Limb (tissue), 2 donors: ENCODE data around the gene ENDOU.

Source experiments
- DNase-seq, 2 donors: peaks; one replicate each; pipeline ENCODE4 v3.0.0-alpha.2; 2016; ENCODE audit errors: extremely low spot score in 2 of 2

ENDOU gene

DNA sequence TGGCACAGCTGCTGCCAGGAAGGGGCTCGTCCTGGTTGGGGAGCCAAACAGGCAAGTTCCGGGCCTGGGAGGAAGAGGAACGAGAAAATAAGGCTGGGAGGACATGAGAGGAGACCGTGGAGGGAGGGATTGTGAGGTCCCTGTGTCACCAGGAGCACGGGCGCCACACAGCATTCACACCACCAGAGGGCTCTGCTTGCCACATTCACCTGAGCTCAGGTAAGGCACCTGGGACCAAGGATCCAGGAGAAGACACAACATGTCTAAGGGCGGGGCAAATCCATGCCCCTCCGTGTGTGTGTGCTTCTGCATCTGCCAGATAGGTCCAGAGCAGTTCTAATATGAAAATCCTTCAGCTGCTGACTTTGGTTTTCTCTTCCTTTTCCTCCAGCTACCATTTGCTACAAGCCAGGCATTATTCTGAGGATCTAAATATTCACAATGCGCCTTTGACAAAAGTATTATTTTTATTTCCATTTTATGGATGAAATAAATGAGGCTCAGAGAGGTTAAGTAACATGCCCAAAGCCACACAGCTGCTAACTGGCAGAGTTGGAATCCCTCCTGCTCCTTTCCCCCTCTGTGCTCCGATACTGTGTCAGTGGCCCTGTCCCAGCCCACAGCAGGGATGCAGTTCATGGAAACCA is 18.8 kb upstream of the ENDOU start:
- no peak for DNase-seq

DNA sequence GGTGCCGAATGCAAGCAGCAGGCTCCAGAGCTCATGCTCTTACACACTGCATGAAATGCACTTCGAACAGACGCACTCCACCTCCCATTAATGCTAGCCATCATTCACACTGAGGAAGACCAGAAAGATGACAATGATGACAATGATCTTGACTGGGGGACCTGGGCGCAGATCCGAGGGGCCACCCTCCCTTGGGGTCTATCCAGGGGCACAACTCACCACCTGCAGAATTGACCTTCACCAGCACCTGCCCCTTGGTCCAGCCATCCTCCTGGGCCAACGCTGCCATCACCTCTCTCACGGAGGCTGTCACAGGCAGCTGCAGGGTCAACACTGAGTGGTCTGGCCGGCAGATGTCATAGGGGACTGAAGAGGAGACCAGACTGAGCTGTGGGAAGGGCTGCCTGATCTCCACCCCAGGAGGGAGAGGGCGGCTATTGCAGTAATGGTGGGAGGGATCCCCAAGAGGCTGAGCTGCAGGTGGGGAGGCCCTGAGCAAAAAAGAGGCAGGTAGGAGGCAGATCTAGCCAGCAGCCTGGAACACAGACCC is 18.1 kb upstream of the ENDOU start:
- no peak for DNase-seq

DNA sequence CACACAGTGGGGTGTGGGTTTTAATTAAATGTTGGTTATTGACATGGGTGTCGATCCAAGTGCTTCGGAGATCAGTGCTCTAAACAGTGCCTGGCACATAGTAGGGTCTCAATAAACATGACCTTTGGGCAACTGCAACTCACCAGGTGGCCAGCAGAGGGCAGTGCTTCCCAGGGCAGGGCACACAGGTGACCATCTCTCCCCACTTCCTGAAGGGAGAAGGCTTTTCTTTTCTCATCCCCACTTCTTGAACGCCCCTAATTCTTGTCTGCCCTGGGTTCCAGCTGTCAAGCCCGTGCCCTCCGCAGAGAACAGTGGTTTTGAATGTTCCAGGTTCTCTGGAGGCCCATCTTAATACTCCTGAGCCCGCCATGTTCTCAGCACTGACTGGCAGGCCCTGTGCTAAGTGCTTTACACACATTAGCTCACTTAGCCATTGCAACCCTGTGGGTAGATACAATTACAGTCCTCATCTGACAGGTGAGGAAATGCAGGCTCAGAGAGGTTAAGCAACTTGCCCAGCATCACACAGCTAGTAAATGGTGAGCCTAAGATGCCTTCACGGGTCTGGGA is 17.0 kb upstream of the ENDOU start:
- peak in 1 of 2 donors; percentile 58 for DNase-seq

DNA sequence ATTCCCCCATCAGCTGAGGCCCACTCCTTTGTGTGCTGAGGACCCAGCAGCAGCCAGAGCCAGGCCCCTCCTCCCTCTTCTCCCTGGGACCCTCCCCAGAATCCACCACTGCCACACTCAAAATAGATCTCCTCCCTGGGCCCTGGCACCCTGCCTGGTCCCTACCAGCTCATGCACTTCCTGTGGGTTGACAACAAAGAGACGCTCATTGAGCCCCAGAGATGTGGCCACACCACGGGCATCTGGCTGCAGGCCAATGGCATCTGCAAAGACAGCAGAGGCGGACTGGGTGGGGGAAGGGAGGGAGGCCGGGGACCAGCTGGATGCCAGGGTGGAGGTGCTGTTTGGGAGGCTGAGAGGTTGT is 16.0 kb upstream of the ENDOU start:
- peak; percentile 55 to 80 for DNase-seq

DNA sequence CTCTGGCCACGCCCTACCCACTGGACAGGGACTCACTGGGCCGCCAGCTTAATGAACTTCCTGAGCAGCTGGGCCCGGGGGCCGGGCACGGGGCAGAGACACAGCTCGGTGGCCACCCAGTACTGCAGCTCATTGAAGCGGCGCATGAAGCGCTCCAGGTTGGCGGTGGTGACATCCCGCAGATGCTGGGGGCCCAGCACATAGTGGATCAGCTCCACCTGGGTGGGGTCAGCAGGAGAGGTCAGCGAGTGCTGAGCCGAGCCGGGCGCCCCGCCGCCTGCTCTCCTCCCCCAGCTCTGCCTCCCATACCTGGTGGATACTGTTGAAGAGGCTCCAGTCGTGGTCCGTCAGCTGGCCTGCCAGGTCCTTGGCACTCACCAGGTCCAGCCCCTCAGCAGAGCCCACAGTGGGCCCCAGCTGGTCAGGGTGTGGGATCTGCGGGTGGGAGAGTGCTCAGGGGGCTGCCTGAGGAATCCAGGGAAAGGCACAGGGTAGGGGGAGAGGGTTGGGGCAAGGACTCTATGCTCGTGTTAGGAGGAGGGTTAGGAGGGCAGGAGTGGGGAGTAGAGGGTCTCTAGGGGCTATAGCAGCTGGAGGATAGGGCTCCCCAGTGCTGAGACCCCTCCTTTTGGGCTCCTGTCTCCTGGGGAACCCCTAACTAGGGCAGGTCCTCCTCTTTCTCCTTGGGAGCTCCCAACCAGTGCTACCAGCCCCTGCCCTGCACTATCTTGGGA is 15.5 kb upstream of the ENDOU start:
- no peak for DNase-seq

DNA sequence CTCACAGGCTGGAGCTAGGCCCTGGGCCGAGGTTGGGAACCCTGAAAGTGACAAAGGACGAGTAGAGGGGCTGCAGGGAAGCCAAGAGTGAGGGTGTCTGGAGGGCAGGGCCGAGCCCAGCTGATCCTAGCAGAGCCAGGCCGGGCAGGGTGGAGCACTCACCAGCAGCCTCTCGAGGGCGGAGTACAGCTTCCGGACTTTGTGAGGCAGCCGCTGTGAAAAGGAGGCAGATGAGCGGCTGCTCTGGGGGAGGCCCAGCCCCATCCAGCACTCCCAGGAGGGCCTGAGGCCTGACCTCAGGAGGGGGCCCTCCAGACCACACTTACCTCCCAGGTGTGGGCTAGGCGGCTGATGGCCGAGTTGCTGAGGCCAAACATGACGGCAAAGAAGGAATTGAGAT is 14.7 kb upstream of the ENDOU start:
- DNase-seq, result no peak

DNA sequence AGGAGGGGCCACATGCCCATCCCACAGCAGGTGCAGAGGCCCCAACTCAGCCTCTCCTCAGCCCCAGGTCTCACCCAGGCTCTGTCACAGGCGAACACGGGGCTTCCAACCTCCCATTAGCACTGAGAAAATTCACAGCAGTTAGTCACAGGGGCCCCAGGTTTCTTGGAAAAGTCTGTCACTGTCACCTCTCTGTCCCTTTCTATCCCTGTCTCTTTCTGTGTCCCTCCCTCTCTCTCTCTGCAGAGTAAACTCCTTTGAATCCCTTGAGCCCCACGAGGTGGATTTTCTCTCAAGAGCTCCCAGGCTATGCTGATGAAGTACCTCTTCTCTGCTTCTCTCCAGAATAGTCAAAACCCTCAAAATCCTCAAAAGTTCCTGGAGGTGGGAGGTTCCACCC is 14.0 kb upstream of the ENDOU start:
- DNase-seq, result no peak

DNA sequence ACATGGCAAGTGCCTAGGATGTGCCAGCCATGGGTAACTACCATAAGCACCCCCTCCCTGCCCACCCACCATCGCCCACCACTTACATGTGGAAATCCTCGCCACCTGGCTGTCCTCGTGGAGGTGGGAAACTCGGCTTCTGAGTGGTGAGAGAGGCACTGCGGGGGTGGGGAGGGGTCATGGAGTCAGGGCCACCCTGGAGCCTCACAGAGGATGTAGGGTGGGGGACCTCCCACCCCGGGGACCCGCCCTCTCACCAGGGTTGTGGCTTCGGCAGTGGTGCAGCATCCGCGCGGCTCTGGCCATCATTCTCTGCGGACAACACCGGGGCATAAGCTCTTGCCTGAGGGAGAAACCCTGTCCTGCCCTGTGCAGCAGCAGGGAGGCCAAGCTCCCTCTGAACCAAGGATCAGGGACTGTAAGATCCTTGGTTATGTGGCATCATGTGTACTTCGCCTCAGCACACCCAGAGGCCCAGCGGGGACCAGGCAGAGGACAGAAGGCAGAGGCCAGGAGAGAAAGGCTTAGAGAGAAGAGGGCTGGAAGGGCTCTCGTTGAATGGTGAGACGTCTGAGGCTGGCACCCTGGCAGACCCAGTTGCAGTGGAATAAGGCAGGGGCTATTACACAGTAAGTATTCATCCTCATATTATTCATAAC is 12.8 kb upstream of the ENDOU start:
- no peak for DNase-seq

DNA sequence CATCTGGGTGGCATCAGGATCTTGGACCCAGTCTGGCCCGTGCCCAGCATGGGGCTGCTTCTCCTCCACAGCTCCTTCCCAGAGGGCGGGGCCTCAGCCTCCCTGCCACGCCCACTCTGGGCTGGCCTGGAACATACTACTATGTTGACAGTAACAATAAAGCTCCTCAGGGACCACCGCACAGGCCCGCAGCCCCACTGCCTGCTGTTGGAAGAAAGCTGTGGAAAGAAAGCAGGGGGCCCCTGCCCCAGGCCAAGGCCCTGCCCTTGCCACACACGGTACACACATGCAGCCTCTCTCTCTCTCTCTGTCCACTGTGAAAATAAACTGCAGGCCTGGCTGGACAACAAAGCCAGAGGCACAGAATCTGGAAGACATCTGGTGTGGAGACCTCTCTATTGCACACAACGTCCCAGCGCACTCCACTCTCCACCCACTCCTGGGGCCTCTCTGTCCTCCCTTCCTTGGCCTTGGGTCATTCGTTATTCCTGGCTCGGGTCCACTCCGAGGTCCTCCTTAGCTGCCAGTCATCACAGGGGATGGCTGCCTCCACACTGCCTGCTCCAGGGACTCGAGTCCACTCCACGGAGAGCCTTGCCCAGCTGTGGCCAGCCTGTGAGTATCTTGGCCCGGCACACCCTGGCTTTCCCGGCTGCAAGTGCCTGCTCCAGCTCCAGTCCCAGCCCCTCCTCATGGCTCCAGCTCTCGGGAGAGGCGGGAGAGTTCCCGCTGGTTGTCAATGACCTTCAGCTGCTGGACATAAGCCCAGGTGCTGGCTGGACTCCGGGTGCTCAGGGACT is 11.8 kb upstream of the ENDOU start:
- DNase-seq, result peak in 1 of 2 donors; percentile 50

DNA sequence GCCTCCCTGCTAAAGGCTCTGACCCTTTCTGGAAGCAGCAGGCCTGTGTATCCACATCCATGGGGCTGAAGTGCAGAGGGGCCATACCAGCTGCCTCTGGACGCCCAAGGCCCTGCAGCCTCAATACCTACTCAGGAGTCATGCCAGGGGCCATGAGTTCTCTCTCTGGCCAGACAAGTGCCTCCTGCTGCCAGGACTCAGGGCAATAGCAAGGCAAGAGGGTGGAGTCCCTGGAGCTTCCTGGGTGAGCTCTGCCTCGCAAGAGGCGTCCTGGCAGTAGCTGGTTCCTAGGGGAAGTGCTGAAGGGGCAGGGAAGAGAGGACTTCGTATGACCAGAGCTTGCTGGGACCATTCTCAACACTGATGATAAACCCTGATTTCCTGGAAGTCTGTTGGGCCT is 10.9 kb upstream of the ENDOU start:
- no peak for DNase-seq

DNA sequence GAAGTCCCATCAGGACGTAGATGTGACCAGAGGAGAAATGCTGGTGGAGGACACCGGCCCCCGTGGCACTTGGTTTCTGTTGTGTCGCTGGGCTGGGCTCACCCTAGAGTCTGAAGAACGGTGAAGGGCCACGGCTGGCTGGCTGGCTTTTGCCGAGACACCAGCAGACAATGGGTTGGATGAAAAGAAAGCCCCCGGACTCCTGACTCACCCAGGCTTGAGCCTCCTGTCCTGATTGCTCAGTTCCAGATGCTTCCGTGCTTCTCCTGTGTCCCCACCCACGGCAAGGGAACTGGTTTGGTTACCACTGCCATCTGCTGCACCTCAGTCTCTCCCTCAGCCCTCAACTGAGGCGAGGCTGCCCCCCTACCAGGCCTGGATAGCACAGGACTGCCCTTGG is 10.4 kb upstream of the ENDOU start:
- DNase-seq, result no peak

DNA sequence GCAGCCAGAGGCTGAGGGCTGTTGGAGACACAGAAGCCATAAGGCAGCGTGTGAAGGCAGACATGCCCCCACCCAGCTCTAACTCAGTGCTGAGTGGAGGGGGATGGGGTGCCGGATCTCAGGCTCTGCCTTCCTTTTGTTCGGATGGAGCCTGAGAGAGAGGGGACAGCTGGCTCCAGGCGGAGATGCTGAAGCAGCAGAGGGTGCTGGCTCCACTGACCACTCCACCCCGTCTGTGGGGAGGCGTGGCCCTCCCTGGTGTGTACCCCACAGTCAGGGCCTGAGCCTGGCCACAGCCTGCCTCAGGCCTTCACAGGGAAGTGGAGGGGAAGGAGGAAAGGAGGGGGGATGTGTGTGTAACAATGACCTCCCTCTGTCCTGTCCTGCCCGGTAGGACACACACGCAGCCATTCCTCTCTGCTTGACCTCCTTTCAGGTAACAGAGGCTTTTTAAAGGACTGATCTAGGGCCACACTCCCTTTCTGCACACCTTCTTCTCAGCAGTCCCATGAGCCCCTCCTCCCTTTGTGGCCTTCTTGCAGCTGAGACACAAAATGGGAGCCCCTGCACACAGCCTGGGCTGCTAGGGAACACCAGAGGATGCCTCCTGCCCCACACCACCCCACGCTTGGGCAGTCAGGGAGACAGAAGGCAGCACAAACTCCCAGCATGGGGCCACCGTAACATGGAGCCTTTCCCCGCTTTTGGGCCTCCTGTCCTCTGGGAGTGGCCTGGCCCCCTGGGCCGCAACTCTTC is 9.6 kb upstream of the ENDOU start:
- DNase-seq, result peak in 1 of 2 donors; percentile 58

DNA sequence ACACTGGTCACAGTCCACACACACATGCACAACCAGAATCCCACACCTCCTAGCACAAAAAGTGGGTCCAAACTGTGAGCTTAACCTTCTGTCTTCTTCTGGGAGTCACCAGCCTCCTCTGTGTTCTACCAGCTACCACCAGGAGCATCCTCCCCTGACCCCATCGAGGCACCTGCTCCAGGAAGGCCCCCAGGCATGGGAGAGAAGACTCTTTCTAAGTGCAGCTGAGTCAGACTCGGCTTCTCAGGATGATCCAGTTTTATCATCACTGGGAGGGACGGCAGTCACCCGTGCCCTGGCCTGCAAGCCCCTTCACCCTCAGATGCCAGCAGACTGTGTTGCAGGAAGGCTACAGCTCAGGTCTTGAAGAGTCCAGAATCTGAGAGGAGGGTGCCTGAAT is 7.9 kb upstream of the ENDOU start:
- DNase-seq, result no peak

DNA sequence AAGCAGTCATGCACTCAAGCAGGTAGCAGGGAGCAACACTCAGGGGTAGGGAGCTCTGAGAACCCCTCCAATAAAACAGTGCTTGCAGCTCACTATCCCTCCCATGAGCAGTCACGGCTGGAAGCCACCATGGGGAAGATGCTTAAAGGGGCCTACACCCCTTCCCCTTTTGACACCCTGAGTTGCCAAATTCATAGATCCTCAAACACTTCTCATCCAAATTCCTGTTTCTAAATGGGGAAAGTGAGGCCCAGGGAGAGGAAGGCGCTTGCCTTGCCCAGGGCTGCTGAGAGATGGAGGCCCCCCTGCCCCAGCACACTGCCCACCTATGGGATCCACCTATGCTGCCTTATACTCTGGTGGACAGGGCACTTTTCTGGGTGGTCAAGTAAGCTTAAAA is 7.2 kb upstream of the ENDOU start:
- DNase-seq, result no peak

DNA sequence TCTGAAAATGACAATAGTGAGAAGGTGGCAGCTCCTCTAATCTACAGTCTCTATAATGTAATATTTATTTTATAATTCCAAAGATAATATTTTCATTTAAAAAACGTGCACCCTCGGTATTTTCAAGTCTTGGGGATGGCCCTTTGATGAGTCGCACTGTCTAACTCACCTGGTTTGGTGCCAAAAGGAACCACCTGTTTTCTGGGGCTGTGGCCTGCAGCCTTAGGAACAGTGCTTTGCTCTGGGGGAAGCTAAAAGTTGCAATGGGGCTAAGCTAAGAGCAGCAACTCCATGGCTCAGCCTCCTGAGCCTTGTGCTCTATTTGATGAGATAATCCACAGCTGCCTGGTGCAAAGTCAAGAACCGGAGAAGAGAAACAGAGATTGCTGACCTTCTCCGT is 6.4 kb upstream of the ENDOU start:
- no peak for DNase-seq

DNA sequence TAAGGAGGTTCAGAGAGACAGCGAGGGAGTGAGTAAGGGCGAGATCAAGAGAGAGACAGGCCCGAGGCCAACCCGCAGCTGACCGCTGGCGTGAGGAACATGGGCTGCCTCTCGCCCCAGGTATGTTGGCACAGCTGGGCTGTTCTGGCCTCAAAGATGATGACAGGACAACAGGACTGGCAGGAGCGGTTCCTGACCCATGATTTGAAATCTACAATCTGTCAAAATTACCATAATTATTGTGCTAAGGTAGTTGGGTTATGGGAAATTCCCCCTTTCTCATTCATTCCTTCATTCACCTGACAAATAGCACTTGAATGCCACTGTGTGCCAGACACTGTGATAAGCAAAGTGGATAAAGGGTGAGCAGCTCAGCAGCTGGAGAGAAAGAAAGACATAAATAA is 5.1 kb upstream of the ENDOU start:
- DNase-seq, result no peak

DNA sequence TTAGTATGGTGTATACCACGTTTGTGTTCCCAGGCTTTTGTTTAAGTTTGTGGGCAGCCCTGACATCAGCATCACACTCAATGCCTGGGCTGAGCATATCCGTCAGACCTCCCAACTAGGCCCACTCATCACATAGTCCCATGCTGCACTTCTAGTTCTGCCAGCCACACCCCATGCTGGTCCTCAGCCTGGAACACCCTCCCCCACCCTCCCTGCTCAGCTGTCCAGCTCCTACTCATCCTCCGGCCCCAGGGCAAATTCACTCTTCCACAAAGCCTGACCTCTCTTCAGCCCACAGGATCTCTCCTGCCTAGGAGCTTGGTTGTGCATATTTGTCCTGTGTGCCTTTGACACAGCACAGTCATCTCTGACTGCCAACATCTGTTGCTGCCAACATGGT is 3.9 kb upstream of the ENDOU start:
- no peak for DNase-seq

DNA sequence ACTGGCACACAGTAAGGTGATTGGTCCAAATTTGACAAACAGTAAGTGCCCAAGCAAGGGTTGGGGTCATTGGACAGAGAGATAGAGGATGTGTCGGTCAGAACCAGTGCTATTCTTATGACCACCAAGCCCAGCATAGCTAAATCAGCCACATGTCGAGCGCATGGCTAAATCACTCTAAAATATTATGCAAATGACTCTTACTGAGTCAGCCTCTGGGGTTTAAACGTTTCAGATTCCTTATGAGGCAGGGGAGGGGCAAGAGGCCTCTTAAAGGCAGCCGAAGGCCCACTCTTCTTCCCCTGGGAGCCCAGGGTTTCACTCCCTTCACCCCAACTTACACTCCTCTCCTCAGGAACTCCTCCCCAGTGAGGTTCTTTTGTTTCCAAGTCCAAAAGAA is 603 bp upstream of the ENDOU start:
- DNase-seq, result no peak

DNA sequence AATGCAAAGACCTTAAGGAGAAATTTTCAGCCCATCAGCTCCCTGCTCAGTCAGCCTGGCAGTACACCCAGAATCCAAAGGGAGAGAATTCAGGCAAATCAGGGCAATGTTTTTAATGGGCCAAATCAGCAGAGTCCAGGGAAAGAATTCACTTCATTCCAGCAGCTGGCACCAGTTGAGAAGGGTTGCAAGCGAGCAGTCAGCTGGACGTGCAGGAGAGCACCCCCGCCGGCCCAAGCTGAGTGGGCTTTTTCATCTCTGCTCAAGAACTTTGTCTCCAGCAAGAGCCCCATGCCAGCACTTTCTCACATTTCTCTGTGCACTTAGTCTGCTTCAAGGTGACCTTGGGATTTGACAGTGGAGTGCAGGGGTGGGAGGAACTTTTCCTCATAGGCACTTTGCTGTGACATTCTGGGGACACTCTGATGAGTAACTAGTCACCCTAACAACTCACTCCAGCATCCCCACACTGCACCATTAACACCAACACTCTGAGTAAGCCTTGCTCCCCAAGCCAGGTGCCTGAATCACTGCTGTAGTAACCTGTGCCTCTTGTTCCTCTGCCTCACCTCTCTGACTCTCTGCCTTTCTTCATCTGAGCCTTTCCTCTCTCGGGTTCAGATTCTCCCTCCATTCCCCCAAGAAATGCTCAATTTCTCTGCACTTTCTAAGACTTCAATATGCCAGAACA is 2.2 kb downstream of the ENDOU start:
- DNase-seq, result no peak
